Activated T-cell treated with anti-CD3 and anti-CD28 coated beads for 4 hours (primary cell): ENCODE data around the gene AGAP3.

Experiments used
- DNase-seq: peaks from one replicate; pipeline ENCODE4 v3.0.0-alpha.2; 2020

The AGAP3 gene

GRCh38 chr7:151074817-151075661 is 11.2 kb upstream of the AGAP3 start:
- no peak for DNase-seq

DNA sequence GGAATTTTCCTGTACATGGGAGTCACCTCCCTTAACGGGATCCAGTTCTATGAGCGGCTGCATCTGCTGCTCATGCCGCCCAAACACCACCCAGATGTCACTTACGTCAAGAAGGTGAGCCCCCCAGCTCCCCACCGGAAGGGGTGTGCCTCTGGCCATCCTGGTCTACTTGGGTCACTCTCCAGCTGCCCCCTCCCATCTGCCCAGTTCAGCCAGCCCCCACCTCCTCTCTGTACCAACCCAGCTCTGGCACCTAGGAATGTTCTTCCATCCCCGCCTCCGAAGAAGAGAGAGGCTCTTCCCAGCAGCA is 10.7 kb upstream of the AGAP3 start:
- DNase-seq = no peak

DNA sequence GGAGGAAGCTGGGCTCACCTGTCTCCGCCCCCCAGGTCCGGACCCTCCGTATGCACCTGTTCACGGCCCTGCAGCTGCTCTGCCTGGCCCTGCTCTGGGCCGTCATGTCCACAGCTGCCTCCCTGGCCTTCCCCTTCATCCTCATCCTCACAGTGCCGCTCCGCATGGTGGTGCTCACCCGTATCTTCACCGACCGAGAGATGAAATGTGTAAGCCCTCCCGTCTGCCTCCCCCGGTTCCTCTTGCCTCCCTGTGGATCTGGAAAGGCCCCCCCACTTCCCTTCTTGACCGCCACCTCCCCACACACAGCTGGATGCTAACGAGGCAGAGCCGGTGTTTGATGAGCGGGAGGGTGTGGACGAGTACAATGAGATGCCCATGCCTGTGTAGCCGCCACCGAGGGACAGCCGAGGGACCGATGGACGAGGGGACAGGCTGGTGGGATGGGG is 10.3 kb upstream of the AGAP3 start:
- DNase-seq = no peak

GRCh38 chr7:151076863-151077704 is 9.2 kb upstream of the AGAP3 start:
- DNase-seq = no peak

- no peak for DNase-seq
Observed at GRCh38 chr7:151077705-151078232, 8.5 kb upstream of the AGAP3 start.

GRCh38 chr7:151078233-151079040 is 7.8 kb upstream of the AGAP3 start:
- DNase-seq = no peak

GRCh38 chr7:151079199-151079910 is 6.9 kb upstream of the AGAP3 start:
- no peak for DNase-seq

DNA sequence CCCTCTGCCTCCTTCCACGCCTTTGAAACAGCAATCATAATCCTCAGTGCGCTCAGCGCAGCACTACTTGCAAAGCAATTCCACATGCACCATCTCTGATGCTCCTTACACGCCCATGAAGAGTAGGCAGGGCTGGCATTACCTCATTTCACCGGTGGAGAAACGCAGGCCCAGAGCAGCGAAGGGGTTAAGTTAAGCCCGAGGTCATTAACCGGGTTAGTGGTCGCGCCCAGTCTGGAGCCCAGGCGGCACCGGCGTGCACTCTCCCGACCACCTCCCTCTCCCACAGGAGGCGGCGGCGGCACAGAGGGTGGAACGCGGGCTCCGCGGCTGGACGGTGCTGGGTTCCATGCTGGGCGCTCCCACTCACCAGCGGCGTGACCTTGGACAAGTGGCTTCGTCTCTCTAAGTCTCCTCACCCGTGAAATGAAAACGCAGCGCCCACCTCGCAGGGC is 6.2 kb upstream of the AGAP3 start:
- no peak for DNase-seq

DNA sequence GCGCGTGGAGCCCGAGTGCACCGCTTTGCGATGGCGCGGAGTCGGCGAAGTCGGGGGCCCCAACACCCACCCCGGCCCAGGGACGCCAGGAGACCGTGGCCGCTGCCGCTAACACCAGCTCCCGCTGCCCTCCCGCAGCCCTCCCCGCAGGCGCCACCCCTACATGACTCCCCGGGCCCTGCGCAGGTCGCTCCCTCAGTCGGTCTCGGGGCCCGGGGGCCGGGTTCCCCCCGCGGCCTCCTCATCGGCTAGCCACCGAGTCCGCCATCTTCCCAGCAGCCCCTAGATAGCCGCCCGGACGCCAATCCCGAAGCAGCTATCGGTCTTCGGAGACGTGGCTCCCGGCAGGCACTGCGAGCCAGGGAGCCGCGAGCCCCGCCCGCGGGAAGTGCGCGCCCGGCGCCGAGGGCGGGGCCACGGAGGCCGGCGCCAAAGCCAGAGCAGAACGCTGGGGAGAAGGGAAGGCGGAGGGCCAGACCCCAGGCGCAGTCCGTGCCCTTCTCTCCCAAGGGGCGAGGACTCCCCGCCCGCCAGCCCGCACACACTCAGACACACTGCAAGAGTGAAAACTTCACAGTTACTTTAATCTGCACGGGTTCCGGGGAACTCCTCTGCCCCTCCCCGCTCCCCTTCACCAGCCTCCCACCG is 5.6 kb upstream of the AGAP3 start, which contains the start of gene FASTK:
Gene FASTK (minus strand): TSS at position 288 of the 648 bp plus-strand sequence. CDS start 43 bp downstream, at position 245.
- DNase-seq = peak; percentile 75

GRCh38 chr7:151081170-151082101 is 4.8 kb upstream of the AGAP3 start:
- no peak for DNase-seq

GRCh38 chr7:151082141-151083070 is 3.9 kb upstream of the AGAP3 start:
- DNase-seq = no peak

DNA sequence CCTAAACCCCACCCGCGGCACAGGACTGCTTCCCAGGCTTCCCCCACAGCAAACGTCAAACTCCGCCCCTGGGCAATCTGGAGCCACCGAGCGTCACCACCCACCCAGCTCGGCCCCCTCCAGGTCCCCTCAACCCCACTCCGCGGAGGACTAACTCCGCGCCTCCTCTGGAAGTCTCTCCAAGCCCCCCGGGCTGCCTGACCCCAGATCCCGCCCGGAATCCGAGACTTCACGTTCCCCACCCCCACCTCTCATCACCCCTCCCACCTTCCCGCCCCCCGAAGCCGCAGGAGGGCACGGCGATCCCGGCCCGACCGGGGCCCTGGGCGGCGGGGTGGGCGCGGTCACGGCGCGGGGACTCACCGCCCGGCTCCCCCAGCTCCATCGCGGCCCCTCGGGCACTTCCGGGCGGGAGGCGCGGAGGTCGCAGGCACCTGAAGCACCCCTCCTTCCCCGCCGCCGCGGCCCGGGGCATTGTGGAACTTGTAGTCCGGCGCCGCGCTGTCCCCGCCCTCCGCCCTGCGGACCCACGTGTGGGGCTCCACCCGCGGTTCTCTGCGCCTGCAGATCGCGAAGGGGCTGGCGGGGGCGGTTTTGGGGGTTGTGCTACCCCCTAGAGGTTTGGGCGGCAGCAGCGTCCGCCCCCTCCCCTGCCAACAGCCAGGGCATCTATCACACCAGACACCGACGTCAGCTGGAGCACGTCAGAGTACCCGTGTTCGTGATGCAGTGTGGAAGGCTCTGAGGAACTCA is 3.0 kb upstream of the AGAP3 start, which contains the start of gene TMUB1:
Gene TMUB1 (minus strand): TSS at position 423 of the 753 bp plus-strand sequence. CDS start 930 bp downstream, outside the sequence.
- DNase-seq = peak; percentile 78

DNA sequence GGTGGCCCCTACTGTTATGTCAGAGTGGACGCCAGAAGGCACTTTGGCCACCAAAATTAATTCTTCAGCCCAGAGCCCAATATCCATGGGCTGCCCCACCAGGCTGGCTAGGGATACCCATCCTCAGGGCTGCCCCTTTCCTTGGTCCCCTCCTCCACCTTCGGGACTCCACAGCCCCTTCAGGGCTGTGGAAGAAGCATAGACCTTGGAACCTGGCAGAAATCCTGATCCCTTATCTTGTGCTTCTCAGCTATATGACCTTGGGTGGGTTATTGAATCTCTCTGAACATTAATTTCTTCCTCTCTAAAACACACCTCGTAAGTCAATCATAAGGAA is 2.5 kb upstream of the AGAP3 start:
- DNase-seq = no peak

DNA sequence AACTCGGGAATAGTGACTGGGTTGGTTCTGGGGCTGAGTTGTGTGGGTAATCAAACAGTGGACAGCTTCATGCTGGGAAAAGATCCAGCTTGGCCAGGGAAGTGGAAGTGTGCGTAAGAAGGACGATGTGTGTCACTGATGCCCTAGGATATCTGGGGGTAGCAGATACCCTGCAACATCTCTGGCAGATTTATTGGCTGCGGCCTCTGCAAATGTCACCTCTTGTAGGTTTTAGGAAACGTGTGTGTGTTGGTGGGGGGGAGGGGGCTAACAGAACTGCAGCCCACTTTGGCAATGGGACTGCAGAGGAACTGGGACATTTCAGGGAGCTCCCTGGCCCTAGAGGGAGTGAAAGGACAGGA is 965 bp upstream of the AGAP3 start:
- DNase-seq = no peak

DNA sequence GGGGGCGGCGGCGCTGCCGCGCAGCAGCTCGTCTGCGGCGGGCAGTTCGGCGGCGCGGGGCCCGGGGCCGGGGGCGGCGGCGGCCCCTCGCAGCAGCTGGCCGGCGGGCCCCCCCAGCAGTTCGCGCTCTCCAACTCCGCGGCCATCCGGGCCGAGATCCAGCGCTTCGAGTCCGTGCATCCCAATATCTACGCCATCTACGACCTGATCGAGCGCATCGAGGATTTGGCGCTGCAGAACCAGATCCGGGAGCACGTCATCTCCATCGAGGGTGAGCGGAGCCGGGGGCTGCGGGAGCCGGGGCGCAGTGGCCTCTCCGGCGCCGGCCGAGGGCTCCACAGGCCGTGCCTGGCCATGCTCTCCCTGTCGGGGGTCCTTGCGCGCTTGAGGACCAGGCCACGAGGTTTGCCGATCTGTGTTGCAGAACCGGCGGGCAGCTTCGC is 548 bp downstream of the AGAP3 start:
- no peak for DNase-seq

GRCh38 chr7:151087245-151088018 is 1.2 kb downstream of the AGAP3 start:
- no peak for DNase-seq

DNA sequence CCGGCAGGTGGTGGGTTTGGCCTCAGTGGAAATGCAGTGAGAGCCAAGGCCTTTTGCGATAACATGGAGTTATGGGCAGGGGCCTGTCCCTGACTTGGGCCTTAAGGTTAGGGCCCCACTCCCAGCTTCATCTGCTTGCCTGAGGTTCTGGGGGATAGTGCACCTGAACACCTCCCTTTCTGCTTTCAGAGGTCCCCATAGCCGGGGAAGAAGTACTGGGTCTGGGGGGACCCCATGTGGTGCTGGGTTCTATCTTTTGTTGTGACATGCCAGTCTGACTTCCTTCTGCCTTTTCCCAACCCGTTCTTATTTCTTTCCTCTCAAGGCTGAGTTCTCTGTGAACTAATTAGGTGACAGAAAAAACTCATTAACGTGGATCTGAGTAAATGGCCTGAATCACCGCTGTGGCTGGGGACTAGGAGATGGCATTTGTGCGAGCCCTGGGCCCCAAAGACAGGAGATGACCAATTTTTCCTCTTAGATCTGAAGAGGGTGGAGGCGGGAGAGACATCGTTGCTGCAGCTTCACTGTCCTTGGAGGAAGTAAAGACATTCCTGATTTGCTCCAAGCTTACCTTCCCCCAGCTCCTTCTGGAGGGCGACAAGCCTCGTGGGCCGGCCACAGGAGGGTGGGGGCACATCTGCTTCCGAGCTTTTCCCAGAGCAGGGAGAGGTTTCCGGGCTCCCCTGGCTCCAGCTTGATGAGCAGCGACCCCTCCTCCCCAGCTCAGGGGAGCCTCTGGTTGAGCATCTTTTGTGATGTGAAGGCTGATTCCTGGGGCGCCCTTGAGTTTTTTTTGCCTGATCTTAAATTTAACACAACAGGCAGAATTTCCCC is 2.0 kb downstream of the AGAP3 start:
- no peak for DNase-seq
